Endometrium (tissue), 2 donors: Measurements from ENCODE around the gene SLC6A17.

Experiments
- FAIRE-seq: peaks from 2 replicates; lab custom pipeline; 2012; peaks lifted over from hg19 to GRCh38; lab: Jason Lieb, UNC
- donor health status: control.
- donor health status: control.

SLC6A17 gene

DNA sequence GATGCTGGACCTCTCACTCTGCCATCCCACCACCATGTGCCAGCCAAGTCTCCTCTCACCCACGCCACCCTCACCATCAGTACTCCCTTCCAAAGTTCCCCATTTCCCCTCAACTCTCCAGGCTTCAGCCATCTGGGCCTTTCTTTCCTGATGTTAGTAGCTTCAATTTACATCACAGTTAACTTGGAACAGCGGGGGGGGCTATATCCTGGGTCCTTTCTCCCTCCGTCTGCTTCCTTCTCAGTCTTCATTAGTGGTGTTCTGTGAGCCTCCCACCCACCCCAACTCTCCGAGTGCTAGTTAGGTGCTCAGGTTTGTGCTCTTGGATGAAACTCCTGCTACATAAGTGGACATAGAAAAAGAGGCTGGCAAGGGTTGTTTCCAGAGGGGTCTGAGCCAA is 91.8 kb downstream of the SLC6A17 start:
- no peak for FAIRE-seq

- no peak for FAIRE-seq
These were observed 92.4 kb downstream of the SLC6A17 start for GRCh38 chr1:110242731-110243130.

DNA sequence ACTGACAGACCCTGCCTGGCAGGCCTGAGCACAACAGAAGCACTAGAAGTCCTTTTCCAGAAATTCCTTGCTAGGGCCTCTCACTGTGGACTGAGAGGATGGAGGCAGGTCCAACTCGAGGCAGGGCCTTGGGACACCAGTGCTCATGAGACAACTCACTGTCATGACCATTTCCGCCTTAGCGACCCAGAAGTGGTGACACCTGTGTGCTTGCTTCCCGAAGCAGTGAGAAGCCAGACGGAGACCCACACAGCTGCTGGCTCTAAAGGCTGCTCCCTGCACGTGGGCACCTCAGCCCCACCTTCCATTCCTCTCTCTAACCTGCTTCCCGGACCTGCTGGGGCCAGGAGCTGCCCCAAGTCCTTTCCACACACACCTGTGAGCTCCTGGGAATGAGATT is 92.9 kb downstream of the SLC6A17 start:
- no peak for FAIRE-seq

- FAIRE-seq: no peak
These were observed 93.3 kb downstream of the SLC6A17 start for GRCh38 chr1:110243574-110243973.

DNA sequence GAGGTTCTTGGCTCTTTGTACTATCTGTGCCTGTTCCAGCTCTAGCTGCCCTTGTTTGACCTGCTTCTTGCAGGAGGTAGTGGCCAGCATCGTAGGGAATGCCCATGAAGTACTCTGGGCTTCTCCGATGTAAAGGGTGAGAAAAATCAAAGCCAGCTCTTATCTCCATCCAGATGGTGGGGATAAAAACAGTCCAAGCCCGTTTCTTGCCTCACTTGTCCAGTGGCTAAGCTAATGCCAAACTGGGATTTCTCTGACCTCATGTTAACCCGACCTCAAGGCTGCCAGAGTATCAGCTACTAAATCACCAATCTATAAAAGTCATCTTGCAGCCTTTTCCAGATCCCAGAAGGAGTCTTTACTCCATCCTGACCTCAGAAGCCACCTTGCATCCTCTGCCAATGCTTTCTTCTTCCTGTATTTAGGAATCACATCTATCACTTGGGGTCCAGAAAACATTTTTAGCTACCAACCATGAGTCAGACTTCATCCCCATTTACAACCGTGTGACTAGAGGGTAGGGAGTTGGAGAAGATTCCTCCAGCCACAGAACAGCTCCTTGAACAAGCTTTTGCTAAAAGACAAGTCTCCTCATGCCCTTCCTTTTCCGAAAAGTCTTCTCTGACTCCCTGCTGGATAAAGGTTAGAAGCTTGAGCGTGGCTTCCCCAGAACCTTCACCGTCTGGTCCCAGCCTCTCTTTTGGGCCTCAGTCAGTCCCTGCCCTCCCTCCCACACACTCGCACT is 95.8 kb downstream of the SLC6A17 start:
- no peak for FAIRE-seq

- no peak for FAIRE-seq
These were observed 98.5 kb downstream of the SLC6A17 start for GRCh38 chr1:110248746-110249145.

- FAIRE-seq: no peak
These were observed 99.0 kb downstream of the SLC6A17 start for GRCh38 chr1:110249256-110249655.

DNA sequence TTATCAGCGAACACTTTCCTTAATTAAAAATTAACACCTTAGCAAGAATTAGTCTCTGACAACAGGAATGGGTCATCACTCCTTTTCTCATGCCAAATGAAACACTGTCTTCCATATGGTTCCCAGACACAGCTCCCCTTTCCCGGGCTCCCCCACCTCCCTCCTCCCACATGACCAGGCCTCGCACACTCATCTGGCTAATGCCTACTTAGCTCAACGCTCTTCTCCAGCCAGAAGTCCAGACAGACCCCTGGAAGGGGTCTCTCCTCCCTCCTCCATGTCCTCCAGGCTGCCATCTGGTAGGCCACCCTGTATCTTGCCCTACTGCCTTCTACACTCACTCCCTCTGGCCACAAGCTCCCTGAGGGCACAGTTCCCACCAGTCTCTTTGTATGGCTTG is 99.7 kb downstream of the SLC6A17 start:
- FAIRE-seq: no peak

DNA sequence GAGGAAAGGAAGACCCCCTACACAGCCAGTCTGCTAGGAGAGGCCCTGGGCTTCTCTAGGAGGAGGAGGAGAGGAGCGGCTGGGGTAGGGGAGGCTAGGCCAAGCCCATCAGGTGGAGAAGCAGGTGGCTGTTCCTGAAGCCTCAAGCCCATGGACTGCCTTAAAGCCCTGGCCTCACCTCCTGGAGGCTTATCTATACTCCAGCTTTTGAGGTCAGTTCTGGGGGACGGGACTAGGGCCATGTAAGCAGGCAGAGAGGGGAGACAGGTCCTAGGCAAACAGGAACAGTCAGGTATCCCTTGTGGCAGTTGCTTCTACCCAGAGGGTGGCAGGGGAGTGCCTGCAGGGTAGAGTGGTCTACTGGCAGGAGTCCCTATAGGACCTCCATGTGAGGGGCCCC is 100.5 kb downstream of the SLC6A17 start:
- FAIRE-seq: no peak
